T-helper 2 cell treated with Interferon-gamma antibody and Interleukin-4, amounts not matched to agents 5 μg/mL and 100 μg/mL, for 36 hours (primary cell): ENCODE measurements around the gene COPZ1.

Experiments
- DNase-seq: peaks from one replicate; pipeline ENCODE4 v3.0.0; 2021; ENCODE audit warnings: low spot score
- H3K27ac Mint-ChIP-seq: one replicate; pipeline ENCODE4 v1.8.0; 2021; ENCODE audit warnings: mild to moderate bottlenecking, mixed read lengths
- H3K27me3 Mint-ChIP-seq: one replicate; pipeline ENCODE4 v1.8.0; 2021; ENCODE audit warnings: low read depth, mixed read lengths
- H3K36me3 Mint-ChIP-seq: one replicate; pipeline ENCODE4 v1.8.0; 2021; ENCODE audit warnings: low read depth, mixed read lengths
- H3K4me1 Mint-ChIP-seq: one replicate; pipeline ENCODE4 v1.8.0; 2021; ENCODE audit warnings: low read depth, mixed read lengths
- H3K4me3 Mint-ChIP-seq: one replicate; pipeline ENCODE4 v1.8.0; 2022; ENCODE audit warnings: mild to moderate bottlenecking, moderate library complexity, mixed read lengths
- H3K9me3 Mint-ChIP-seq: one replicate; pipeline ENCODE4 v1.8.0; 2021; ENCODE audit warnings: mixed read lengths

The COPZ1 gene

GRCh38 chr12:54355104-54355815 is 30.3 kb downstream of the COPZ1 start:
- no peak for DNase-seq
- Mint-ChIP-seq H3K4me3 (no peak overlapping the region), H3K9me3 (no peaks in the 10 kb centered on the region), H3K27me3 (no peaks in the 10 kb centered on the region), H3K36me3 (peaks cover 21% of the 10 kb centered on the region), H3K4me1 (peaks cover 17% of the 10 kb centered on the region), H3K27ac (no peak overlapping the region)

- Mint-ChIP-seq H3K27me3 (no peaks in the 10 kb centered on the region), H3K9me3 (no peaks in the 10 kb centered on the region), H3K4me3 (no peak overlapping the region), H3K4me1 (peaks cover 22% of the 10 kb centered on the region), H3K36me3 (peaks cover 13% of the 10 kb centered on the region), H3K27ac (no peak overlapping the region)
- no peak for DNase-seq
Observed at GRCh38 chr12:54356228-54356627, 31.3 kb downstream of the COPZ1 start.

GRCh38 chr12:54356951-54357356 is 32.0 kb downstream of the COPZ1 start:
- peaks cover 16% of the 10 kb centered on the region for H3K4me1 Mint-ChIP-seq
- no peak overlapping the region for H3K4me3 Mint-ChIP-seq
- H3K36me3 Mint-ChIP-seq, result peaks cover 5% of the 10 kb centered on the region
- peak overlapping the region; percentile 58 for H3K27ac Mint-ChIP-seq
- no peaks in the 10 kb centered on the region for H3K27me3 Mint-ChIP-seq
- H3K9me3 Mint-ChIP-seq, result no peaks in the 10 kb centered on the region
- no peak for DNase-seq

GRCh38 chr12:54357506-54358190 is 32.7 kb downstream of the COPZ1 start:
- H3K27ac Mint-ChIP-seq, result peak overlapping the region; percentile 58
- H3K4me3 Mint-ChIP-seq, result no peak overlapping the region

GRCh38 chr12:54358191-54358944 is 33.4 kb downstream of the COPZ1 start:
- Mint-ChIP-seq H3K9me3 (no peaks in the 10 kb centered on the region), H3K36me3 (no peaks in the 10 kb centered on the region), H3K4me3 (no peak overlapping the region), H3K27me3 (no peaks in the 10 kb centered on the region), H3K27ac (no peak overlapping the region), H3K4me1 (peaks cover 13% of the 10 kb centered on the region)
- peak; percentile 44 for DNase-seq

More at GRCh38 chr12:54357506-54358190, 32.7 kb downstream of the COPZ1 start:
- H3K4me1 Mint-ChIP-seq, result peaks cover 9% of the 10 kb centered on the region
- no peaks in the 10 kb centered on the region for H3K36me3 Mint-ChIP-seq
- DNase-seq, result no peak
- no peaks in the 10 kb centered on the region for H3K9me3 Mint-ChIP-seq
- no peaks in the 10 kb centered on the region for H3K27me3 Mint-ChIP-seq

- Mint-ChIP-seq H3K27me3 (no peaks in the 10 kb centered on the region), H3K27ac (no peak overlapping the region), H3K4me3 (no peak overlapping the region), H3K36me3 (no peaks in the 10 kb centered on the region), H3K4me1 (peaks cover 18% of the 10 kb centered on the region), H3K9me3 (no peaks in the 10 kb centered on the region)
- peak; percentile 94 for DNase-seq
Observed at GRCh38 chr12:54358945-54359761, 34.2 kb downstream of the COPZ1 start.

GRCh38 chr12:54359762-54360351 is 34.9 kb downstream of the COPZ1 start:
- Mint-ChIP-seq H3K27me3 (no peaks in the 10 kb centered on the region), H3K9me3 (no peaks in the 10 kb centered on the region), H3K4me3 (no peak overlapping the region), H3K27ac (no peak overlapping the region), H3K4me1 (peaks cover 25% of the 10 kb centered on the region), H3K36me3 (no peaks in the 10 kb centered on the region)
- DNase-seq, result no peak

GRCh38 chr12:54360717-54361456 is 36.0 kb downstream of the COPZ1 start:
- DNase-seq, result peak; percentile 44
- Mint-ChIP-seq H3K36me3 (no peaks in the 10 kb centered on the region), H3K4me3 (no peak overlapping the region), H3K27me3 (no peaks in the 10 kb centered on the region), H3K4me1 (peaks cover 28% of the 10 kb centered on the region), H3K9me3 (no peaks in the 10 kb centered on the region), H3K27ac (peak overlapping the region; percentile 55)

GRCh38 chr12:54363047-54363446 is 38.1 kb downstream of the COPZ1 start:
- H3K27ac Mint-ChIP-seq, result no peak overlapping the region
- H3K4me1 Mint-ChIP-seq, result peaks cover 30% of the 10 kb centered on the region
- H3K36me3 Mint-ChIP-seq, result no peaks in the 10 kb centered on the region
- H3K4me3 Mint-ChIP-seq, result no peak overlapping the region
- no peaks in the 10 kb centered on the region for H3K9me3 Mint-ChIP-seq
- no peak for DNase-seq
- peaks cover 3% of the 10 kb centered on the region for H3K27me3 Mint-ChIP-seq

GRCh38 chr12:54363618-54364017 is 38.7 kb downstream of the COPZ1 start:
- H3K9me3 Mint-ChIP-seq, result no peaks in the 10 kb centered on the region
- DNase-seq, result no peak
- peak overlapping the region; percentile 59 for H3K4me3 Mint-ChIP-seq
- H3K4me1 Mint-ChIP-seq, result peaks cover 35% of the 10 kb centered on the region
- H3K36me3 Mint-ChIP-seq, result no peaks in the 10 kb centered on the region
- H3K27ac Mint-ChIP-seq, result no peak overlapping the region
- peaks cover 3% of the 10 kb centered on the region for H3K27me3 Mint-ChIP-seq

GRCh38 chr12:54364413-54364812 is 39.5 kb downstream of the COPZ1 start, which contains the start of gene GPR84:
Gene GPR84, minus strand, starts transcription at chr12:54364486. Its CDS starts 635 bp downstream, at chr12:54363851.
- peak within 1 kb of the TSS; percentile 59 for H3K4me3 Mint-ChIP-seq
- H3K36me3 Mint-ChIP-seq, result no peaks in the 10 kb centered on the region
- DNase-seq, result peak; percentile 62
- peaks cover 3% of the 10 kb centered on the region for H3K27me3 Mint-ChIP-seq
- peak within 1 kb of the TSS; percentile 66 for H3K27ac Mint-ChIP-seq
- peaks cover 42% of the 10 kb centered on the region for H3K4me1 Mint-ChIP-seq
- H3K9me3 Mint-ChIP-seq, result no peaks in the 10 kb centered on the region

GRCh38 chr12:54368025-54368708 is 43.2 kb downstream of the COPZ1 start:
- Mint-ChIP-seq H3K36me3 (no peaks in the 10 kb centered on the region), H3K4me3 (peak overlapping the region; percentile 37), H3K4me1 (peaks cover 35% of the 10 kb centered on the region), H3K27me3 (peaks cover 3% of the 10 kb centered on the region), H3K9me3 (no peaks in the 10 kb centered on the region), H3K27ac (peak overlapping the region; percentile 42)
- no peak for DNase-seq
